Anterior cingulate cortex (tissue), 58 donors: ENCODE data around the gene MTARC1.

Source experiments
- DNase-seq, 58 donors: peaks; one replicate each; lab custom pipeline; 2025; lab: John Stamatoyannopoulos, UW

MTARC1 gene

GRCh38 chr1:220803401-220804201 lies 16.9 kb downstream of the MTARC1 start:
- peak in 8 of 58 donors; percentile 2 to 20 (median 14) for DNase-seq

- DNase-seq, result no peak
These were observed 17.5 kb downstream of the MTARC1 start for GRCh38 chr1:220804202-220804586.

- DNase-seq, result no peak
These were observed 19.7 kb downstream of the MTARC1 start for GRCh38 chr1:220806408-220806807.

- no peak for DNase-seq
These were observed 21.0 kb downstream of the MTARC1 start for GRCh38 chr1:220807726-220808125.

GRCh38 chr1:220808345-220809186 lies 21.9 kb downstream of the MTARC1 start:
- DNase-seq, result no peak

- no peak for DNase-seq
These were observed 22.5 kb downstream of the MTARC1 start for GRCh38 chr1:220809187-220809550.

GRCh38 chr1:220809704-220810103 lies 23.0 kb downstream of the MTARC1 start:
- no peak for DNase-seq

GRCh38 chr1:220810179-220810653 lies 23.5 kb downstream of the MTARC1 start:
- peak in 19 of 58 donors; percentile 9 to 46 (median 19) for DNase-seq

GRCh38 chr1:220810963-220811362 lies 24.2 kb downstream of the MTARC1 start:
- no peak for DNase-seq

GRCh38 chr1:220811695-220812094 lies 25.0 kb downstream of the MTARC1 start:
- DNase-seq, result no peak

- DNase-seq, result no peak
These were observed 25.6 kb downstream of the MTARC1 start for GRCh38 chr1:220812308-220812707.

GRCh38 chr1:220813013-220813412 lies 26.3 kb downstream of the MTARC1 start:
- DNase-seq, result no peak

GRCh38 chr1:220815409-220815808 lies 28.7 kb downstream of the MTARC1 start:
- DNase-seq, result no peak

- DNase-seq, result no peak
These were observed 31.2 kb downstream of the MTARC1 start for GRCh38 chr1:220817907-220818306.

GRCh38 chr1:220818421-220819173 lies 31.9 kb downstream of the MTARC1 start:
- DNase-seq, result no peak

GRCh38 chr1:220819467-220820026 lies 32.8 kb downstream of the MTARC1 start:
- no peak for DNase-seq

- DNase-seq, result no peak
These were observed 37.6 kb downstream of the MTARC1 start for GRCh38 chr1:220824031-220824989.

- DNase-seq, result no peak
These were observed 39.3 kb downstream of the MTARC1 start for GRCh38 chr1:220825819-220826551.

- DNase-seq, result no peak
These were observed 40.0 kb downstream of the MTARC1 start for GRCh38 chr1:220826729-220827128.
